HG03196 (cell line): ENCODE measurements around the gene HIVEP2.

Source experiments
- ATAC-seq: cut with Tn5 transposase; IDR thresholded peaks from one replicate; pipeline ENCODE4 v1.9.1; 2021; ENCODE audit not compliant: unreplicated experiment

HIVEP2 gene

DNA sequence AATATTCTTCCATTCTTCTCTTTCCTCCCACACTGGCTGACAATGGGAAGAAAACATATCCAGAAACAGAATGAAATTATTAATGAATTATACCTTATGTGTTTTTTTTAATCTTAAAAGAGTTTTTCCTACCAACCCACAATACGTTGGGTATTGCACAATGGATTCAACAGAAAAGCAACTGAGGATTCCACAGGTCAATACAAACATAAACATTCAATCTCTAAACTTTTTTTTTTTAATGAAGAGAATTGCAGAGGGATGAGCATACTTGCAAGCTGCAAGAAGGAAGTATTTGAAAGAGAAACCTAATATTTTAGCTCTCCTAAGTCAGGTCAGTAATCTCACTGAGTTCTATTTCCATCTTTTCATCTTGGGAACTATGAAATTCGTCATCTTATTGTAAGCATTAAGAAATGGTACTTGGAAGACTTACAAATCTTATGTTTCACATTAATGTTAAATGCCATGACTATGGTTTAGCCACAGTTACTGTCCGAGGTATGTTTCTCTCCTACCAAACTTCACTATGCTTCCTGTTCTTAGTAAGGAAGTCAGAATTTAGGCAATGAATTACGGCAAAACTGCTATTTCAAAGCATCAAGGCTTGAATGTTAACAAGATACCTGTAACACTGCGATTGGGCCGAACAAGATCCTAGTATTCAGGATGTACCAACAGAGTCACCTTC lies 100.8 kb downstream of the HIVEP2 start:
- ATAC-seq: no peak

DNA sequence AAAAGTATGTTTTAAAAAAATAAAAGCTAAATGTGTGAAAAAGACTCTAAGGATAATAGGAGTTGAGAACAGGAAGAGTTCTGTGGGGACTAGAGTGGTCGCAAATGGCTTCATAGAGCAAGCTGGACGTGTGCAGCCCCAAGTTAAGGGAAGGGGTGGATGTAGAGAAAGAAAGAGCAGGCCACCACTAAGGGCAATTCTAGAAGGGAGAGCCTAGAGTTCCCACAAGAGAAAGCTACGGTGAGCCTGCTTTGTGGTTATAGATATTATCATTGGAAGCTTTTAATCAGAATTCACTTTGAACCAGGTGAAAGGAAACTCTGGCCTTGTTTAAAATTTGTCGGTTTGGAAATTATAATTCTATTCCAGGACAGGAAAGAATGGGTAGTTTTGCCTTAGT lies 101.6 kb downstream of the HIVEP2 start:
- ATAC-seq: no peak

DNA sequence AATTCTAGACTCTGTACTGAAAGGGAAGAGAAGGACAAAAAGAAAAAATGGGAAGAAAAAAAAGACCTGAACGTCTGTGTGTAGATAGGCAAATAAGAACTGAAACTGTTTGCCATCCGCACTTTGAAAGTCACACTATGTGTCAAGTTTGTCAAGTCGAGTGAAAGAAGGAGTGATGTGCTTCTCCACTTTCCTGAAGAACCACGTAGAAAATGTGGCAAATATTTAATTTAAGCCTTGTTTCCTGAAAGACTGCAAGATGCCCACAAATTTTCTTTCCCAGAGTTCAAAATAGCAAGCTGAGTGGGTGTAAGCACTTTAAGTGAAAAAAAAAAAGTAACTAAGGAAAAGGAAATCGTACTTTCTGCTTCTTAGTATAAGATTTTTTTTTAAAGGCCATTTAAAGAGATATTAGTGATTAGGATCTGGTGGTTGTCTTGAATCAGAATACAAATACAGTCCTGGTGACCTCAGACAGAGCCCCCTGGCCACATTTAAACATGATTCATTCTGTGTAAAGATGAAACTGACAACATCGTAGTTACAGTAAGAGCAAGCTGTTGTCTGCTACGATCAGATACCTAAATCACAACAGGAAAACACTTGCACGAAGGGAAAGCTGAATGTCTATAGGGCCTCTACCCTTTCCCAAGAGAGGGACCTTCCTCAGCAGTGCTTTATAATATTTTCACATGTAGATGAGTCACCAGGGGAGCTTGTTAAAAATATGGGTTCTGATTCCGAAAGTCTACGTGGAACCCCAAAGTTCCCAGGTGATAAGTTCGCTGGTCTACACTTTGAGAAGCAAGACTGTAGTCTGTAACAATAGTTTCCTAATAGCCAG lies 102.3 kb downstream of the HIVEP2 start:
- ATAC-seq: peak; percentile 73

DNA sequence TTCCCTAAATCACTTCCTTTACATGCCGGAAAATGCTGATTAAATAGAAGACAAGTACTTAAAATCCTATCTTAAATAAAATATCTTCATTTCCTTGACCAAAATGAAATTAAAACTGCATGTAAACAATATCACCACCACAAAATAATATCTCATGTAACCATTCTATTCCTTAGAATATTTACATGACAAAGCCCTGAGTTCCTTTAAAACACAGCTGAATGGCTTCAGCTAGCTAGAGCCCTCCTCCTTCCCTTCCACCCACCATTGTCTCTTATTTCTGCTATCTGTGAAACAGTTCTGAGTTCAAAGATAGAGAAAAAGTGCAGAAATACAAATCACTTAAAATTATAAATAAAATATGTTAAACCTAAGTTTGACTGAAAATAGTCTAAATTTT lies 103.1 kb downstream of the HIVEP2 start:
- ATAC-seq: no peak

- no peak for ATAC-seq
Observed at GRCh38 chr6:142839686-142840040, 105.3 kb downstream of the HIVEP2 start.

DNA sequence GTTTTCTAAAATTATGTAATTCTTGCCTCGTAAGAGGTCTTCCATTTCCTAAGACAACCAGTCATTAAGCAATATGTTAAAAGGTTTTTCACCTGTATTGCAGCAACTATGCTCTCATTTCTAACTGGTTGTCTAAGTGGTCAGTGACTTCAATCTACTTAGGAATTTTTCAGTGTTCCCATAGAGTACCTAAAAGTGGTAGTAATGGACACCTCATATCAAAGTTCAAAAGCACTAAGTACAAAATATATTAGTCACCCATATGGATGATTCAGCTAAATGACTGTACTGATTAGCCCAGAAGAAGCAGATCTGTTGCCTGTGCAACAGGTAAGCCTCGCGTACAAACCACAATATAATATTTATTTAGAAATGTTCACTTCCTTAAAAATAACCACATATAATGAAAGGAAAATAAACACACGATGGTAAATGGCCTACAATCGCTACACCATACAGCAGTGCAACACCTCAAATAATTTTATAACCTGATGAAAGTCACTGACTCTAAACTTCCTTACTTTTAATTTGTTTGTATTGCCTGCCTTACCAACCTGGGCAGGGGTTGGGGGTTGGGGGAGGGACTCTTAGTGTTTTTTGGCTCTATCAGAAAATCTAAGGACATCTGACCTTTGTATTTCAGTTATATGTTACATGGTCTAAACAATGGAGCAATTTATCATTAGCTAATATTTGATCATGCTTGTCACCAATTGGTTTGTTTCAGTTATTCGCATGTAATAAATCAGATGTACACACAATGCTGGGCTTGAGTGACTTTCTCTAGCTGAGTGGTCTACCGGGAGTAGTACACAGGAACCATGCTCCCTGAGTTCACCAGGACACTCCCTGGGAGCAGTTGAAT lies 105.9 kb downstream of the HIVEP2 start:
- no peak for ATAC-seq

GRCh38 chr6:142835787-142836535 lies 109.0 kb downstream of the HIVEP2 start:
- ATAC-seq: no peak

DNA sequence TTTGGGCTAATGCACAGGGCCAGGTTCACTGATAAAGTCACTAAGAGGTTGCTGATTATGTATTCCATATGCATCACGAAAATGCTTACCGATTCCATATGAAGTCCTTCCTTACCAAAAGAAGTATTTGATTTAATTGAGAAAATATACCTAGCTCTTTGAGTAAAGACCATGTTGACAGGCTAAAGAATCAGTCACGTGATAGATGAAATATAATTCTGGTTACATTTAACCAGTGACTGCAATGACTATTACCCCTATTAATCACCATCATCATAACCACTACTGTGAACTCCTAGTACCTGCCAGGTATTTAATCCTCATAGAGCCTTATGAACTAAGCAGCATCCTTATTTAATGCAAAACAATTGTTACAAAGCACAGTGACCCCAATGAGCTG lies 110.1 kb downstream of the HIVEP2 start:
- no peak for ATAC-seq

GRCh38 chr6:142833798-142834197 lies 111.2 kb downstream of the HIVEP2 start:
- ATAC-seq: no peak

DNA sequence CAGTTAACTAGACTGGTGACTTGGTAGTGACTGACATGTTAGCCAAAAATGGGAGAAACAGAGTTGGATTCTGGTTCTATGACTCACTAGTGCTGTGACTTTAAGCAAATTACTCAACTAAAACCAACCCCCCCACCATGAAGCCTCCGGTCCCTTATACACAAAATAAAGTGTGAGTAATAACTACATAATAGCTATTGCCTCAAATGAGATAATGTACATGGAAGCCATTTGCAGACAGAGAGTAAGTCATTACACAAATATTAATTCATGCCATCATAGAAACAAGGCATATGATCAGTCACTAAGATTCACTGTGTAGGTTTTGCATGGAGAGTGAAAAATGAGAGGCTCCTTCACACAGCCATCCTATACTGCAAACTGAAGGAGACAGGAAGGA lies 111.9 kb downstream of the HIVEP2 start:
- no peak for ATAC-seq

- ATAC-seq: no peak
Observed at GRCh38 chr6:142830807-142831206, 114.2 kb downstream of the HIVEP2 start.

DNA sequence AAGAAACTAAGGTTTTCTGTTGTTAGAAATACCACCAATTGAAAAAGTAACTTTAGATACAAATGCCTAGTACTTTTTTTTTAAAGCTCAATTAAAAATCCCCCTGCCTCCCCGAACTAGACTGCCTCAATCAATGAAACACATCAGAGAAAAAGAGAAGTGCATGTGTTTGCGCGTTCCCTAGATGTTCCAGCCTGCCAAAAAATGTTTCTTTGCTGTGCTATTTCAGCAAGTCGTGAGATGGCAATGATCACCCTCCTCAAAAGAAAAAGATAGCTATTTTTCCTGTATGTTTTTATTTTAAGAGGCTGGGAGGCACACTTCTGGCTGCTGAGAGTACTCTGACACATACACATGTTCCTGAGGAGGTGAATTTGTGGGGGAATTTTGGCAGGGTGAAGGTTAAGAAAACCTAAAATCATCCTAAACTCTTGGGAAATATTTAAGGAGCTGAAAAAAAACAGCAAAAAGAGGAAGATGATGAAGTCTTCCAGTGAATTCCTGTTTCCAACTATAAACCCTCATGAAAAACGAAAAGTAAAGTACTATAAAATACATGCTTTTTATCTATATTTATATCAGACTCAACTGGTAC lies 114.8 kb downstream of the HIVEP2 start:
- no peak for ATAC-seq

DNA sequence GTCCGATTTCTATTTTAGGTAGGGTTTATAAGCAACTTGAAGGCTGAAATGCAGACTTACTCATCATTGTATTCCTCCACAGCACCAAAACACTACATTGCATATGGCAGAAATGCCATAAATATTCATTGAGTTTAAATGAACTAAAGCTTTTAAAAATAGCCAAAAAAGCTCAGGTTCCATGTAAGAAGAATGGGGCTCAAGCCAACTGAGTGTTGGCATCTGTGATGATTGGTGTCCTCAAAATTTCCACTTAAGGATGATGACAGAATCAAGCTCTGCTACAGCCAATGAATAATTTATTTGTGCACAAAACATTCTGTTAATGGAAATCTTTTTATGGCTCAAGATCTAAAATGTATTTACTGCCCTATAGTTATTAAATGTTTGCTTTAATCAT lies 115.4 kb downstream of the HIVEP2 start:
- no peak for ATAC-seq

DNA sequence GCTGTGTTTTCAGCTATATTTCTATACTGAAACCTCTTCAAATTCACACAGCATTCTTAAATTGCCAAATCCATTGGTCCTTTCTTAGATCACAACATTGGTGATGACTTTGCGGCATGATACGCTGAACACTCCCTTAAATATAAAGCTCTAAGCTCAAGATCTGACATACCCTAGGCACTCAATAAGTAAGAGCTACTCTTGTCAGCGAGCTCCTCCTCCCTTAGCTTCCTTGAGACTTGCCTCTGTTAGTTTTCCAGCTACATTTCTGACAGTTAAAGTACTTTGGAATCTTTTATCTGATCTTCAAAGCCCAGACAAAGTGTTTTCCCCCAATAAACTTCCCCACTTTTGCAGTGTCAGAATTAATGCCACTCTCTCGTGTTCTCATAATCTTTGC lies 117.0 kb downstream of the HIVEP2 start:
- ATAC-seq: no peak

DNA sequence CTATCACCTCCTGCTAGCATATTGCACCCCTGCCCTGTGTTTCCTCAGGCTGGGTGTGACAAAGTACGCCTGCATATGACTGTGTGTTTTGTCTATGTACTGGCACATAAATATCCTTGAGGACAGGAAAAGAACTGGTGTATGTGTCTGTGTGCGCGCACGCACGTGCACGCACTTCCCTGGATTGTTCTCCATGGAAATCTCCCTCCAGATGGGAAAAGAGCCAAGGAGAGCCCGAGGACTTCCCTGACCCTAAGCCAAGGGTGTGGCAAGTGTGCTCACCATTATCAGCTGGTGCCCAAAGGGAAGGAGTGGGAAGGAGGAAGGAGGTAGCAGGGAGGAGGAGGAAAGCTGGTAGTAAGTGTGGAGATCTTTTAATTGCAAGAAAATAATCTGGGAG lies 117.6 kb downstream of the HIVEP2 start:
- ATAC-seq: no peak

GRCh38 chr6:142825760-142826159 lies 119.2 kb downstream of the HIVEP2 start:
- ATAC-seq: no peak

DNA sequence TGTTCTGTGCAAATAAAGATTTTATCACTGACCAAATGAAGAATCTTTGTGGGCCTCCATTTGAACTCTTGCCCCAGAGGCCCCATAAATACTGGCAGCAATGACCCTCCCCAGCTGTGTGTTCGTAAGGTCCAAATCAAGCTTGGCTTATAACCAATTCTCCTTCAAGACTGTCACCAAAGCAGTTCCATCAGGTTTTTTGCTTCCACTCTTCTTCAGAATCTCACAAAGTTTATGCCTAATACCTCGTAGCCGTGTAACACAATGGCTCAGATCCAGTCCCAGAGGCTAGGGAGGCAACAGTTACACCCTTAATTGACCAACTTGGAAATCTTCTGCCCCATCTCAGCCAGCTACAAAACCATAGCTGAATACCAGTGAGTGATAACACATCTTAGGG lies 120.5 kb downstream of the HIVEP2 start:
- no peak for ATAC-seq

DNA sequence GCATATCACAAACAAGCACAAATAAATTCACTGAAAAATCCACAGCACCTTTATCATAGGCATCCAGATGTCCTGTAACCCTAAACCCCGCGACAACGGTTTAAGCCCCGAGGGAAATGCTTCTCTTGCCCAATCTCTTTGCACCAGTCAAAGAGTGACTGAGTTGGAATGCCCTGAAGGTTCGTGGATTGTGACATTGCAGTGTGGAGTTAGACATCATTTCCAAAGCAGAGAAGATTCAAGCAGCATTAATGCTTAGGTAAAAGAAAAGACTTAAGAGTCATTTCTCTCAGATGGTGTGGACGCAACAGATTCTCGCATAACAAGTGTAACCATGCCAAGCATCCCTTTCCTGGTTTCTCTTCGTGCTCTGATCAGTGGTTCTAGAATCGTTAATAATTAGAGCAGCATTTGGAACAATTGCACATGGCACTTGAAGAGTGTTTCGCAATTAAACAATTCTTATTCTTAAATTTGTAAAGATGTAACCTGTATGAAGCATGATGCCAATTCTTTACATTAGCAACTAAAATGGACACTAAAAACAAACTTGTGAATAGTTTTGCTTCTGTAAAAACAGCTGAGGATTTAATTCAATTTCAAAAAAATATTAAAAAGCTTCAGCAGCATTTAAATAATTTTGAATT lies 121.6 kb downstream of the HIVEP2 start:
- no peak for ATAC-seq

DNA sequence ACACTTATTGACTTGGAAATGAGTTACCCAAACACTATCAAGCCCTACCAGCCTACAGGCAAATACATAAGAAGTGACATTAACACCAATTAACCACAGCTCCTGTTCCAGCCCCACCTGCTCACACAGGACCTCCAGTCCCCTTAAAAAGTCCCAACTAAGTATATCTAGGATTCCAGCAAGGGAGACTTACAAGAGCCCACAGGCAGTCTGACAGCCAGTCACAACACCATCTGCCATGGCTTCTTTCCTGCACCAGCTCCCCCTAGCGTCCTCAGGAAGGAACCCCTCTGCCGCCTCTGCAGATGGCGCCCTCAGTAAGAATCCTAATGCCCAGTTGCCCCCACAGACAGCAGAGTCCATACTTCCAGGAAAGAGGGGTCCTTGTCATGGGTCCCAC lies 122.1 kb downstream of the HIVEP2 start:
- no peak for ATAC-seq

GRCh38 chr6:142822383-142822782 lies 122.6 kb downstream of the HIVEP2 start:
- ATAC-seq: peak; percentile 74
